IPS-11a (cell line): ENCODE data around the gene EPC1.
"Not testable (repeated sequence)": the region's sequence is repeated elsewhere in the genome, so short reads cannot be mapped to it uniquely, and the experiment has no call there.

Experiments
- H3K4me3 ChIP-seq: one replicate; pipeline ENCODE4 v1.5.1; 2013; ENCODE audit warnings: low read depth, low read length, control low read depth

EPC1 gene

DNA sequence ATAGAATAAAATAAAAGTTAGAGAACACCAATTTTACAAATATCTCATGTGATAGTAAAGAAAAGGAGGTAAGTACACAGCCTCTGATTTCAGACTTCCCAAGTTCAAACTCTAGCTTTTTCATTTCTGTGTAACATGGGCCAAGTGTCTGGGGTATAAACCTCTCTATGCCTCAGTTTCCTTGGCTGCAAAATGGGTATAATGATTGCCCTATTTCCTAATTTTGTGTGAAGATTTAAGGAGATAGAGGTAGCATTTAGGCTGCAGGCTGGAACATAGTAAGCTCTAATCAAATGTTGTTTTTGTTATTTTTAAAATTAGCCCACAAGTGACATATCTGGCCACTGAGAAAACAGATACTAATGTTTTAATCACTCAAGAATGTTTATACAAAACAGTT lies 26.1 kb upstream of the EPC1 start:
- no peak overlapping the region for H3K4me3 ChIP-seq

DNA sequence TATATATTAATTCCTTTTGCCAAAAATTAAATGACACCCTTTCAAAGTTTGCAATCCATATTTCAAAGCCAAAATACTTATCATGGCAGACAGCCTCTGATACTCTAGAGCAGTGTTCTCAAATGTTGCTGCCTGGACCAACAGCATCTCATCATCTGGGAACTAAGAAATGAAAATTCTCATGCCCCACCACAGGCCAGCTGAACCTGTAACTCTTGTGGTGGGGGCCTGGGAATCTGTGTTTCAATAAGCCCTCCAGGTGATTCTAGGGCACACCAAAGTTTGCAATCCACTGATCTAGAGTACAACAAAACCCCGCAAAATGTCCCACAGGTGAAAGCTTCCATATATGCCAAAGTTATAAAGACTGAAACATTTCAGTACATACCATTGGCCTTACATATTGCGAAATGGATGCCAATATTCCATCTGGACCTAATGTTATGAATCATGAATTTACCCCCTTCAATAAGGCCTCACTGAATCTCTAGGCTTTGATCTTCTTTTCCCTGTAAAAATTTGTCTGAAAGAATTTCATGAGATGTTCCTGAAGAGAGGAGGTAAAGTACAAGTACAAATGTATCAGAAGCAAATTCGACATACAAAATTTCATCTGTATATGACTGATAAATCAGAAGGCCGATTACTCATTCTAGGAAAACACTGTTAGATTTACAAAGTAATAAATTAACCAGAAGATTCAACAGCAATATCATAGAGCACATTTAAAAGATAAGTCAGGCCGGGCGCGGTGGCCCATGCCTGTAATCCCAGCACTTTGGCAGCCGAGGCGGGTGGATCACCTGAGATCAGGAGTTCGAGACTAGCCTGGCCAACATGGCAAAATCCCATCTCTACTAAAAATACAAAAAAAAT lies 25.3 kb upstream of the EPC1 start:
- no peak overlapping the region for H3K4me3 ChIP-seq

- H3K4me3 ChIP-seq, result no peak overlapping the region
Observed at GRCh38 chr10:32371101-32371500, 24.1 kb upstream of the EPC1 start.

DNA sequence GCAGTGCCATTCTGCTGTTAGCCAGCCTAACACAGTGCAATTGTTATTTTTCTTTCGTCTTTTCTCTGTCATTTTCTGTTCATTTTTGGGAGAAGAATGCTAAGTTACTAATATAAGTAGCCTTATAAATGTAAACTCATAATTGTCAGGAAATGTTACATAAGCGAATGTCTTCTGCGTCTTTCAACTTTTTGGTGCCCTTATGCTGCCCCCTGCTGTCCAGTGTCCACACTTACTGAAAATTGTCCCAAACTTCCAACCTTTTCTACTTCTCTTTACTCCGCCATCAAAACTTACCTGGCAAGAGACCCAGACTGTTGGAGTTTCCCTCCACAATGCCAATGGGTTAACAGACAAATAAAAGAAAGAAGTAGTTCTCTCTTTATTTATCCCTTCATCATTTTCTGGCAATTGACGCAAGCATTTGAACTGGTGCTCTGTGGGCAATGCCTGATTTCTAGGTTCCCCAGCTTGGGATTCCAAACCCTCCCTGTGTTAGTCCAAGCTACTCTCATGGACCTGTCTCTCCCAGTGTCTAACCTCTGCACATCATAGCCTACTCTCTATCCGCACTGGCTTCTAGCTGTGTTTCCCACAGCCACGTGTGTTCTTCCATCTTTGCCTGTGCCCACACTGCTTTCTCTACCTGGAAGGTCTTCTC lies 21.0 kb upstream of the EPC1 start:
- H3K4me3 ChIP-seq, result no peak overlapping the region

- H3K4me3 ChIP-seq, result no peak overlapping the region
Observed at GRCh38 chr10:32366588-32366987, 19.6 kb upstream of the EPC1 start.

GRCh38 chr10:32366111-32366510 lies 19.2 kb upstream of the EPC1 start:
- H3K4me3 ChIP-seq, result no peak overlapping the region

DNA sequence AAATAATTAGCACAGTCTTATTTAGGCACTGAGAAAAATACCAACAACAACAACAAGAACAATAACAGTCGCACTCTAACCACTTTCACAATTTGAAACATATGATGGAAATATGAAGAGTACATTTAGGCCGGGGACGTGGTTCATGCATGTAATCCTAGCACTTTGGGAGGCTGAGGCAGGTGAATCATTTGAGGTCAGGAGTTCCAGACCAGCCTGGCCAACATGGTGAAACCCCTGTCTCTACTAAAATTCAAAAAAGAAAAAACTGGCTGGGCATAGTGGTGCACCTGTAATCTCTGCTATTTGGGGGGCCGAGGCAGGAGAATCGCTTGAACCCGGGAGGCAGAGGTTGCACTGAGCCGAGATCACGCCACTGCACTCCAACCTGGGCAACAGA lies 18.4 kb upstream of the EPC1 start:
- H3K4me3 ChIP-seq, result not testable (repeated sequence)

GRCh38 chr10:32362571-32362970 lies 15.6 kb upstream of the EPC1 start:
- no peak overlapping the region for H3K4me3 ChIP-seq

GRCh38 chr10:32360884-32361283 lies 13.9 kb upstream of the EPC1 start:
- H3K4me3 ChIP-seq, result no peak overlapping the region

DNA sequence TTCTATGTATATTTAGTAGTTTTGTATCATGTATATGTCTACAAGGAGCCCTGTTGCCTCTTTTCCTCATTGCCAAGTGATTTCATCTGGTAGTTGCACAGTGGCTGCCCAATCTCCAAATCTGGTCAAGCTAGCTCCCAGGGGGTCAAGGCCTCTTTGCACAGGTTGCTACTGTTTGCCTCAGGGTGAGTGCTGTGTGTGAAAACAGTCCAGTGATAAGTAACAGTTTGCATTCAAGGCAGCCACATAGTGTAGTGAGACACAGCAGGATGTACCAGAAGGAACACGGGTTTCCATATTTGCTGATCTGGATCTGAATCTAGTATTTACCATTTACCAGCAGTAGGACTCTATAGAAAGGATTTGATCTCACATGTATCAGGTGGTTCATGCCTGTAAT lies 13.3 kb upstream of the EPC1 start:
- no peak overlapping the region for H3K4me3 ChIP-seq

GRCh38 chr10:32357056-32357735 lies 10.2 kb upstream of the EPC1 start:
- no peak overlapping the region for H3K4me3 ChIP-seq

DNA sequence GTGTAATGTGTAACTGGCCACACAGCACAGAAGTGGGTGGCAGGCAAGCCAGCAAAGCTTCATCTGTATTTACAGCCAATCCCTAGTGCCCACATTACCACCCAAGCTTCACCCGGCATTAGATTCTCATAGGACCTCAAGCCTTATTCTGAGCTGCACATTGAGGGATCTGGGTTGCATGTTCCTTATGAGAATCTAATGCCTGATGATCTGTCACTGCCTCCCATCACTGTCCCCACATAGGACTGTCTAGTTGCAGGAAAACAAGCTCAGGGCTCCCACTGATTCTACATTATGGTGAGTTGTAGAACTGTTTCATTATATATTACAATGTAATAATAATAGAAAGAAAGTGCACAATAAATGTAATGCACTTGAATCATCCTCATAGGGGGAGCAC lies 7.7 kb upstream of the EPC1 start:
- H3K4me3 ChIP-seq, result not testable (repeated sequence)

GRCh38 chr10:32350811-32351350 lies 3.9 kb upstream of the EPC1 start:
- no peak overlapping the region for H3K4me3 ChIP-seq

DNA sequence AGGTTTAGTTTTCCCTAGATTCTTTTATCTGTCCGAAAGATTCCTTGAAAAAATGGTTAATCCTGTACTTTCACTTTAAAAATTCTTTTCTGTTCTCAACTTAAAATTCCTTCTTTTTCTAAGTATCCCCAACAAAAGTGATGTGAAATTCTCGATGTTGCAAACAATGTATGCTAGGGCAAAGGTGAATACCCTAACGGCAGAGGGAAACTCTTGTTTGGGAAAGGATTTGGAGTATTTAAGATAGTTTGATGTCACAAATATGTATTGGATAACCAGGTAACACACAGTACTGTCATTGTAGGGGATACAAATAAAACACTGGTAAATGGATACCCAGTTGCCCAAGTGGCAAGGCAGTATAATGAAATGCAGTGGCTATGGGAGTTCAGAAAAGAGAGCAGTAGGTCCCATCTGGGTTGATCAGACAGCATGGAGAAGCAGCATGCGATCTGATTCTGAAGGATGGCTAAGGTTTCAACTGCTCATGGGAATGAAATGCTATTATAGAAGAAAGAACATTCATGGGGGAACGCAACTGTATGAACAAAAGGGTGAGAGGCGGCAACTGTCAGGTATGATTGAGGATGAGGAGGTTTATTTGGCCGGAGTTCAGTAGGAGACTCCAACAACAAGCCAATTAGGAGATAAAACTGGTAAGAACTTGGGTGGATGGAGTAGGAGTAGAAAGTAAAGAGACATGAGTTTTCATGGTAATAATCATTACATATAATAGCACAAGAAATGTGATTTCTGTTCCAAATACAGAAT lies 3.2 kb upstream of the EPC1 start:
- no peak overlapping the region for H3K4me3 ChIP-seq

GRCh38 chr10:32349199-32349585 lies 2.2 kb upstream of the EPC1 start:
- no peak overlapping the region for H3K4me3 ChIP-seq

GRCh38 chr10:32348297-32349198 lies 1.6 kb upstream of the EPC1 start:
- H3K4me3 ChIP-seq, result no peak overlapping the region

GRCh38 chr10:32347363-32348022 lies 535 bp upstream of the EPC1 start:
- peak overlapping the region; percentile 99 for H3K4me3 ChIP-seq

DNA sequence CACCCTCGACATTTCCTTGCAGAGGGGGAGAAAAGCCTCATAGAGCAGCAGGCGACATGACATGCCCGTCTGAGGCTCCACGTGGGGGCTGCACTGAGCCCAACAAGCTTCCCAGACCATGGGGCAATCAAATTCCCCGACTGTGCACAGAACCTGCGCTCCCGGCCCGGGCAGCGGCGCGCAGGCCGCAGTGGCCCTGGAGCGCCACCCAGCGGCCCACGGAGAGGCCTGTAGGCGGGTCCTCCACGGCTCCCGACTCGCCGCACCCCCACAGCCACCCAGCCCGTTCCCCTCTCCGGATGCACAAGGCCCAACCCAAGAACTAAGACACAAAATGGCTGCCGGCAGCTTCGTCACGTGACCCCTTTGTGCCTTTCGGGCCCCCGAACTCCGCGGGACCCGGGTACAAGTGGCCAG lies 816 bp downstream of the EPC1 start:
- peak overlapping the region; percentile 99 for H3K4me3 ChIP-seq

- H3K4me3 ChIP-seq, result no peak overlapping the region
Observed at GRCh38 chr10:32341596-32341995, 5.4 kb downstream of the EPC1 start.
